ENCODE data around the gene CDC5L. TPM values are rescaled to one million over a fixed set of nuclear protein-coding genes. Genes with fewer than 3 reads are reported as not detected.

The CDC5L gene
- total RNA-seq, 1 donor from 2014 or later = 26.5 TPM

Other genes starting within 250 kb of the CDC5L start
- gene CAPN11, start 228.9 kb upstream of the CDC5L start, total RNA-seq = 0.28 TPM in 1 of 2 replicates, not detected in the other
- gene MYMX, start 170.8 kb upstream of the CDC5L start, total RNA-seq = not detected in 2 replicates
- 139 and 144 TPM in 2 replicates for gene SLC29A1, start 164.1 kb upstream of the CDC5L start, total RNA-seq
- gene HSP90AB1, start 140.6 kb upstream of the CDC5L start, total RNA-seq = 2,450 and 2,479 TPM in 2 replicates
- gene SLC35B2, start 130.2 kb upstream of the CDC5L start, total RNA-seq = 25.3 and 28.0 TPM in 2 replicates
- gene NFKBIE, start 122.2 kb upstream of the CDC5L start, total RNA-seq = 27.6 and 28.2 TPM in 2 replicates
- gene TMEM151B, start 117.3 kb upstream of the CDC5L start, total RNA-seq = 0.07 TPM in 1 of 2 replicates, not detected in the other
- 22.4 and 23.7 TPM in 2 replicates for gene AARS2, start 74.4 kb upstream of the CDC5L start, total RNA-seq
- gene SPATS1, start 45.1 kb upstream of the CDC5L start, total RNA-seq = not detected in 2 replicates